K562 (cell line): Measurements from ENCODE around the gene ZC3H7B. TPM values are rescaled to one million over a fixed set of nuclear protein-coding genes. Genes with fewer than 3 reads are reported as not detected.
A peak's percentile ranks its signal among the peaks of the same experiment; 100 is the strongest.

Source experiments
- CBX3 ChIP-seq, 2 experiments: IDR thresholded peaks; 1 replicate in 1 of 2; 2 replicates in 1 of 2; pipeline ENCODE4 v1.6.1; 2012; ENCODE audit warnings: inconsistent platforms in 2 of 2, low read length in 2 of 2, borderline replicate concordance in 1 of 2, control low read depth in 1 of 2
- CEBPG ChIP-seq, 3 experiments: fragments of 200-800 bp in 1 of 3; sonication (Bioruptor generic) in 1 of 3; sonication (generic) in 1 of 3; formaldehyde crosslinking in 1 of 3; IDR thresholded peaks in 2 of 3; conservative IDR thresholded peaks in 1 of 3; 2 replicates each; pipeline versions ENCODE4 v1.6.1 to v1.8.0; 2016 to 2022; ENCODE audit warnings: missing compliant biosample characterization in 2 of 3, missing genetic modification characterization in 2 of 3, mild to moderate bottlenecking in 1 of 3, missing genetic modification reagents in 1 of 3
- ETV6 ChIP-seq, 3 experiments: fragments of 150-350 bp in 1 of 3; sonication (generic) in 1 of 3; formaldehyde crosslinking in 1 of 3; IDR thresholded peaks; 2 replicates each; pipeline versions ENCODE4 v1.6.1 to v1.8.0; 2014 to 2022; ENCODE audit warnings: borderline replicate concordance in 2 of 3, low read depth in 2 of 3, antibody characterized with exemption in 1 of 3, low read length in 1 of 3, mild to moderate bottlenecking in 1 of 3, missing genetic modification reagents in 1 of 3
- L3MBTL2 ChIP-seq: fragments of 450-650 bp; IDR thresholded peaks from 2 replicates; pipeline ENCODE4 v1.6.1; 2016; ENCODE audit warnings: mild to moderate bottlenecking, moderate library complexity
- NR3C1 ChIP-seq: sonication (generic); formaldehyde crosslinking; IDR thresholded peaks from 2 replicates; pipeline ENCODE4 v1.8.1; 2022; ENCODE audit warnings: missing genetic modification reagents
- PKNOX1 ChIP-seq: fragments of 450-650 bp; IDR thresholded peaks from 2 replicates; pipeline ENCODE4 v1.6.1; 2016
- ZNF143 ChIP-seq: sonication (generic); formaldehyde crosslinking; IDR thresholded peaks from 2 replicates; pipeline ENCODE4 v1.9.0; 2022; ENCODE audit warnings: mild to moderate bottlenecking, missing genetic modification reagents
- ZNF311 ChIP-seq: fragments of 250-450 bp; sonication (Bioruptor Pico); IDR thresholded peaks from 2 replicates; pipeline ENCODE4 v1.4.0; 2020; ENCODE audit warnings: mild to moderate bottlenecking, moderate library complexity
- ZNF512 ChIP-seq: IDR thresholded peaks from 2 replicates; pipeline ENCODE4 v1.6.1; 2016; ENCODE audit warnings: missing genetic modification characterization, missing compliant biosample characterization
- polyA plus RNA-seq, 8 experiments: library from polyadenylated mRNA; depleted of rRNA in 4 of 8; stranded (reverse) in 5 of 8; unstranded in 3 of 8; fragments of >200 nt; fragmentation: Nextera tagmentation in 2 of 8; fragmentation: Illumina TruSeq in 1 of 8; extraction: Ambion mirVana in 2 of 8; extraction: Trizol in 1 of 8; gene quantifications; 2 replicates each; pipeline versions ENCODE4 v1.2.1 to v1.2.3, GENCODE V29; 2011 to 2014; ENCODE audit warnings: inconsistent platforms in 1 of 8, missing spikeins in 1 of 8
- total RNA-seq, 7 experiments: library from RNA; depleted of rRNA in 6 of 7; stranded (reverse); fragments of >200 nt in 6 of 7; fragmentation: Illumina TruSeq in 2 of 7; extraction: Trizol in 2 of 7; gene quantifications; 2 replicates each; pipeline versions ENCODE4 v1.2.1 to v1.2.3, GENCODE V29; 2011 to 2021; ENCODE audit warnings: low replicate concordance in 1 of 7
- TF ChIP-seq, protein P1 (sequence below): fragments of 450-650 bp; IDR thresholded peaks from 2 replicates; pipeline ENCODE4 v1.6.1; 2016; ENCODE audit warnings: mild to moderate bottlenecking, moderate library complexity

The ZC3H7B gene
- total and polyA plus RNA-seq, 9 of the 15 experiments (the other 6 are each of a cell fraction or from before 2014, with no cell fraction given), result 0.07 to 49.8 (median 26.8) TPM

GRCh38 chr22:41308544-41308947 is 7.2 kb downstream of the ZC3H7B start (continued):
- TF ChIP-seq, protein P1, sequence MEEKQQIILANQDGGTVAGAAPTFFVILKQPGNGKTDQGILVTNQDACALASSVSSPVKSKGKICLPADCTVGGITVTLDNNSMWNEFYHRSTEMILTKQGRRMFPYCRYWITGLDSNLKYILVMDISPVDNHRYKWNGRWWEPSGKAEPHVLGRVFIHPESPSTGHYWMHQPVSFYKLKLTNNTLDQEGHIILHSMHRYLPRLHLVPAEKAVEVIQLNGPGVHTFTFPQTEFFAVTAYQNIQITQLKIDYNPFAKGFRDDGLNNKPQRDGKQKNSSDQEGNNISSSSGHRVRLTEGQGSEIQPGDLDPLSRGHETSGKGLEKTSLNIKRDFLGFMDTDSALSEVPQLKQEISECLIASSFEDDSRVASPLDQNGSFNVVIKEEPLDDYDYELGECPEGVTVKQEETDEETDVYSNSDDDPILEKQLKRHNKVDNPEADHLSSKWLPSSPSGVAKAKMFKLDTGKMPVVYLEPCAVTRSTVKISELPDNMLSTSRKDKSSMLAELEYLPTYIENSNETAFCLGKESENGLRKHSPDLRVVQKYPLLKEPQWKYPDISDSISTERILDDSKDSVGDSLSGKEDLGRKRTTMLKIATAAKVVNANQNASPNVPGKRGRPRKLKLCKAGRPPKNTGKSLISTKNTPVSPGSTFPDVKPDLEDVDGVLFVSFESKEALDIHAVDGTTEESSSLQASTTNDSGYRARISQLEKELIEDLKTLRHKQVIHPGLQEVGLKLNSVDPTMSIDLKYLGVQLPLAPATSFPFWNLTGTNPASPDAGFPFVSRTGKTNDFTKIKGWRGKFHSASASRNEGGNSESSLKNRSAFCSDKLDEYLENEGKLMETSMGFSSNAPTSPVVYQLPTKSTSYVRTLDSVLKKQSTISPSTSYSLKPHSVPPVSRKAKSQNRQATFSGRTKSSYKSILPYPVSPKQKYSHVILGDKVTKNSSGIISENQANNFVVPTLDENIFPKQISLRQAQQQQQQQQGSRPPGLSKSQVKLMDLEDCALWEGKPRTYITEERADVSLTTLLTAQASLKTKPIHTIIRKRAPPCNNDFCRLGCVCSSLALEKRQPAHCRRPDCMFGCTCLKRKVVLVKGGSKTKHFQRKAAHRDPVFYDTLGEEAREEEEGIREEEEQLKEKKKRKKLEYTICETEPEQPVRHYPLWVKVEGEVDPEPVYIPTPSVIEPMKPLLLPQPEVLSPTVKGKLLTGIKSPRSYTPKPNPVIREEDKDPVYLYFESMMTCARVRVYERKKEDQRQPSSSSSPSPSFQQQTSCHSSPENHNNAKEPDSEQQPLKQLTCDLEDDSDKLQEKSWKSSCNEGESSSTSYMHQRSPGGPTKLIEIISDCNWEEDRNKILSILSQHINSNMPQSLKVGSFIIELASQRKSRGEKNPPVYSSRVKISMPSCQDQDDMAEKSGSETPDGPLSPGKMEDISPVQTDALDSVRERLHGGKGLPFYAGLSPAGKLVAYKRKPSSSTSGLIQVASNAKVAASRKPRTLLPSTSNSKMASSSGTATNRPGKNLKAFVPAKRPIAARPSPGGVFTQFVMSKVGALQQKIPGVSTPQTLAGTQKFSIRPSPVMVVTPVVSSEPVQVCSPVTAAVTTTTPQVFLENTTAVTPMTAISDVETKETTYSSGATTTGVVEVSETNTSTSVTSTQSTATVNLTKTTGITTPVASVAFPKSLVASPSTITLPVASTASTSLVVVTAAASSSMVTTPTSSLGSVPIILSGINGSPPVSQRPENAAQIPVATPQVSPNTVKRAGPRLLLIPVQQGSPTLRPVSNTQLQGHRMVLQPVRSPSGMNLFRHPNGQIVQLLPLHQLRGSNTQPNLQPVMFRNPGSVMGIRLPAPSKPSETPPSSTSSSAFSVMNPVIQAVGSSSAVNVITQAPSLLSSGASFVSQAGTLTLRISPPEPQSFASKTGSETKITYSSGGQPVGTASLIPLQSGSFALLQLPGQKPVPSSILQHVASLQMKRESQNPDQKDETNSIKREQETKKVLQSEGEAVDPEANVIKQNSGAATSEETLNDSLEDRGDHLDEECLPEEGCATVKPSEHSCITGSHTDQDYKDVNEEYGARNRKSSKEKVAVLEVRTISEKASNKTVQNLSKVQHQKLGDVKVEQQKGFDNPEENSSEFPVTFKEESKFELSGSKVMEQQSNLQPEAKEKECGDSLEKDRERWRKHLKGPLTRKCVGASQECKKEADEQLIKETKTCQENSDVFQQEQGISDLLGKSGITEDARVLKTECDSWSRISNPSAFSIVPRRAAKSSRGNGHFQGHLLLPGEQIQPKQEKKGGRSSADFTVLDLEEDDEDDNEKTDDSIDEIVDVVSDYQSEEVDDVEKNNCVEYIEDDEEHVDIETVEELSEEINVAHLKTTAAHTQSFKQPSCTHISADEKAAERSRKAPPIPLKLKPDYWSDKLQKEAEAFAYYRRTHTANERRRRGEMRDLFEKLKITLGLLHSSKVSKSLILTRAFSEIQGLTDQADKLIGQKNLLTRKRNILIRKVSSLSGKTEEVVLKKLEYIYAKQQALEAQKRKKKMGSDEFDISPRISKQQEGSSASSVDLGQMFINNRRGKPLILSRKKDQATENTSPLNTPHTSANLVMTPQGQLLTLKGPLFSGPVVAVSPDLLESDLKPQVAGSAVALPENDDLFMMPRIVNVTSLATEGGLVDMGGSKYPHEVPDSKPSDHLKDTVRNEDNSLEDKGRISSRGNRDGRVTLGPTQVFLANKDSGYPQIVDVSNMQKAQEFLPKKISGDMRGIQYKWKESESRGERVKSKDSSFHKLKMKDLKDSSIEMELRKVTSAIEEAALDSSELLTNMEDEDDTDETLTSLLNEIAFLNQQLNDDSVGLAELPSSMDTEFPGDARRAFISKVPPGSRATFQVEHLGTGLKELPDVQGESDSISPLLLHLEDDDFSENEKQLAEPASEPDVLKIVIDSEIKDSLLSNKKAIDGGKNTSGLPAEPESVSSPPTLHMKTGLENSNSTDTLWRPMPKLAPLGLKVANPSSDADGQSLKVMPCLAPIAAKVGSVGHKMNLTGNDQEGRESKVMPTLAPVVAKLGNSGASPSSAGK, result 0 out of 2 replicates have a peak, but pooled peaks have one; percentile 43
- 0 out of 2 replicates have a peak, but pooled peaks have one; percentile 12 for TF ChIP-seq CEBPG (CRISPR knock-in tag; IDR thresholded peaks at IDR 0.05)
- TF ChIP-seq CEBPG (tag; conservative IDR thresholded peaks at IDR 0.05 in 1 of 2, IDR thresholded peaks at IDR 0.05 in 1 of 2), result no peak
- no peak for TF ChIP-seq ETV6 (IDR thresholded peaks at IDR 0.05; ENCODE audit: borderline replicate concordance in 1 of 2, low read depth in 2 of 2, low read length in 1 of 2)
- TF ChIP-seq ETV6 (CRISPR knock-in tag; IDR thresholded peaks at IDR 0.05; ENCODE audit: borderline replicate concordance), result no peak
- TF ChIP-seq ZNF143 (CRISPR knock-in tag), result no peak
- TF ChIP-seq ZNF512 (tag), result no peak
- 0 out of 2 replicates have a peak, but pooled peaks have one; percentile 27 for TF ChIP-seq L3MBTL2
- TF ChIP-seq CBX3 (IDR thresholded peaks at IDR 0.05; ENCODE audit: borderline replicate concordance in 1 of 2, low read length in 2 of 2), result no peak
- TF ChIP-seq ZNF311, result no peak
- TF ChIP-seq PKNOX1, result peak; percentile 67
- TF ChIP-seq NR3C1 (CRISPR knock-in tag), result no peak
